SK-N-SH treated with all-trans-retinoic acid at 6 μM for 48 hours (cell line): Measurements from ENCODE around the gene PPP6R2.

Source experiments
- ATAC-seq: fragments of 200-7000 bp; cut with Tn5 transposase; 3 replicates; pipeline ENCODE4 v1.9.1; 2020; ENCODE audit warnings: mild to moderate bottlenecking, moderate library complexity
- ARNTL ChIP-seq: fragments of 450-650 bp; formaldehyde crosslinking; IDR thresholded peaks from 2 replicates; pipeline ENCODE4 v1.5.0; 2020; ENCODE audit warnings: low read depth, mild to moderate bottlenecking, moderate library complexity, borderline replicate concordance
- BACH2 ChIP-seq: fragments of 250-450 bp; sonication (Bioruptor Pico); IDR thresholded peaks from 2 replicates; pipeline ENCODE4 v1.9.0; 2021; ENCODE audit warnings: mild to moderate bottlenecking, borderline replicate concordance
- CREB5 ChIP-seq: fragments of 250-450 bp; sonication (Bioruptor Pico); IDR thresholded peaks from 2 replicates; pipeline ENCODE4 v1.5.1; 2020; ENCODE audit warnings: low read depth, mild to moderate bottlenecking, moderate library complexity
- CSRNP3 ChIP-seq: fragments of 250-450 bp; sonication (Bioruptor Pico); IDR thresholded peaks from 2 replicates; pipeline ENCODE4 v1.5.1; 2021; ENCODE audit warnings: mild to moderate bottlenecking, moderate library complexity
- ESRRG ChIP-seq: fragments of 250-450 bp; sonication (Bioruptor Pico); IDR thresholded peaks from 2 replicates; pipeline ENCODE4 v1.6.1; 2021; ENCODE audit warnings: mild to moderate bottlenecking
- GLIS3 ChIP-seq: fragments of 250-450 bp; sonication (Bioruptor Pico); IDR thresholded peaks from 2 replicates; pipeline ENCODE4 v1.5.0; 2020; ENCODE audit warnings: mild to moderate bottlenecking, moderate library complexity
- OSR1 ChIP-seq: fragments of 250-450 bp; sonication (Bioruptor Pico); IDR thresholded peaks from 2 replicates; pipeline ENCODE4 v1.8.0; 2022; ENCODE audit warnings: moderate library complexity, mild to moderate bottlenecking, inconsistent platforms
- PATZ1 ChIP-seq: fragments of 250-450 bp; sonication (Bioruptor Pico); IDR thresholded peaks from 2 replicates; pipeline ENCODE4 v1.8.0; 2020; ENCODE audit warnings: mild to moderate bottlenecking, moderate library complexity, borderline replicate concordance
- POU6F1 ChIP-seq: fragments of 250-450 bp; sonication (Bioruptor Pico); IDR thresholded peaks from 2 replicates; pipeline ENCODE4 v1.8.0; 2021; ENCODE audit warnings: low read depth, mild to moderate bottlenecking, moderate library complexity, borderline replicate concordance
- PPARA ChIP-seq: fragments of 250-450 bp; sonication (Bioruptor Pico); IDR thresholded peaks from 2 replicates; pipeline ENCODE4 v1.5.0; 2020; ENCODE audit warnings: mild to moderate bottlenecking, borderline replicate concordance
- RARB ChIP-seq: fragments of 250-450 bp; sonication (Bioruptor Pico); IDR thresholded peaks from 2 replicates; pipeline ENCODE4 v1.8.0; 2021; ENCODE audit warnings: mild to moderate bottlenecking, moderate library complexity
- TCF4 ChIP-seq: fragments of 250-450 bp; sonication (Bioruptor Pico); IDR thresholded peaks from 2 replicates; pipeline ENCODE4 v1.8.0; 2021; ENCODE audit warnings: mild to moderate bottlenecking, moderate library complexity, borderline replicate concordance
- TSHZ2 ChIP-seq: fragments of 250-450 bp; sonication (Bioruptor Pico); IDR thresholded peaks from 2 replicates; pipeline ENCODE4 v1.5.0; 2020; ENCODE audit warnings: mild to moderate bottlenecking, moderate library complexity
- ZNF565 ChIP-seq: fragments of 450-650 bp; formaldehyde crosslinking; conservative IDR thresholded peaks from 2 replicates; pipeline ENCODE4 v1.5.0; 2020; ENCODE audit warnings: low read depth, mild to moderate bottlenecking, moderate library complexity
- ZNF70 ChIP-seq: fragments of 450-650 bp; formaldehyde crosslinking; IDR thresholded peaks from 2 replicates; pipeline ENCODE4 v1.5.0; 2020; ENCODE audit warnings: mild to moderate bottlenecking, moderate library complexity
- ZNF8 ChIP-seq: fragments of 450-650 bp; formaldehyde crosslinking; IDR thresholded peaks from 2 replicates; pipeline ENCODE4 v1.5.0; 2020; ENCODE audit warnings: mild to moderate bottlenecking, moderate library complexity

Gene PPP6R2

GRCh38 chr22:50463188-50463900 lies 120.2 kb downstream of the PPP6R2 start:
- TF ChIP-seq PPARA (CRISPR knock-in tag): no peak
- no peak for TF ChIP-seq RARB (CRISPR knock-in tag)
- TF ChIP-seq TSHZ2: no peak
- no peak for TF ChIP-seq ARNTL (CRISPR knock-in tag)
- TF ChIP-seq POU6F1 (CRISPR knock-in tag): no peak
- no peak for TF ChIP-seq BACH2
- TF ChIP-seq CREB5 (CRISPR knock-in tag): no peak
- TF ChIP-seq ESRRG (CRISPR knock-in tag): no peak
- TF ChIP-seq ZNF565 (CRISPR knock-in tag): no peak
- no peak for TF ChIP-seq CSRNP3
- TF ChIP-seq TCF4: no peak
- no peak for ATAC-seq

- no peak for ATAC-seq
- TF ChIP-seq ARNTL (CRISPR knock-in tag) (no peak), PATZ1 (CRISPR knock-in tag) (no peak), TSHZ2 (no peak), GLIS3 (CRISPR knock-in tag) (no peak), ZNF8 (CRISPR knock-in tag) (no peak), CSRNP3 (no peak), ZNF70 (CRISPR knock-in tag) (no peak), OSR1 (CRISPR knock-in tag) (no peak), POU6F1 (CRISPR knock-in tag) (no peak)
Measured at GRCh38 chr22:50464451-50464850, 121.3 kb downstream of the PPP6R2 start.
